Activated CD4-positive, alpha-beta T cell treated with anti-CD3 and anti-CD28 coated beads, Interleukin-2, amount 50 U/mL, for 24 hours (primary cell): ENCODE results near the gene CABP1.
A peak's percentile ranks its signal among the peaks of the same experiment; 100 is the strongest.

Experiments used
- DNase-seq, 2 donors: peaks; one replicate each; pipeline ENCODE4 v3.0.0-alpha.2; 2020; ENCODE audit warnings: low read depth in 1 of 2, low spot score in 1 of 2

CABP1 gene

GRCh38 chr12:120630104-120630892, 10.1 kb upstream of the CABP1 start:
- DNase-seq: no peak

GRCh38 chr12:120631097-120631496, 9.3 kb upstream of the CABP1 start:
- DNase-seq: no peak

- peak in 1 of 2 donors; percentile 7 for DNase-seq
Observed at GRCh38 chr12:120640861-120641833, 721 bp downstream of the CABP1 start.

GRCh38 chr12:120642121-120642520, 1.7 kb downstream of the CABP1 start:
- no peak for DNase-seq

- no peak for DNase-seq
Observed at GRCh38 chr12:120642826-120643225, 2.4 kb downstream of the CABP1 start.

- no peak for DNase-seq
Observed at GRCh38 chr12:120643574-120643973, 3.1 kb downstream of the CABP1 start.

GRCh38 chr12:120646044-120646443, 5.6 kb downstream of the CABP1 start:
- no peak for DNase-seq

- DNase-seq: no peak
Observed at GRCh38 chr12:120647375-120647755, 6.9 kb downstream of the CABP1 start.

GRCh38 chr12:120649442-120650232, 9.2 kb downstream of the CABP1 start:
- DNase-seq: no peak

- DNase-seq: no peak
Observed at GRCh38 chr12:120650233-120650690, 9.8 kb downstream of the CABP1 start.

GRCh38 chr12:120651821-120652220, 11.4 kb downstream of the CABP1 start:
- DNase-seq: no peak

GRCh38 chr12:120652656-120653435, 12.4 kb downstream of the CABP1 start:
- DNase-seq: no peak

- no peak for DNase-seq
Observed at GRCh38 chr12:120653611-120654010, 13.2 kb downstream of the CABP1 start.

GRCh38 chr12:120654656-120655055, 14.2 kb downstream of the CABP1 start:
- DNase-seq: no peak

- no peak for DNase-seq
Observed at GRCh38 chr12:120656008-120656407, 15.6 kb downstream of the CABP1 start.

GRCh38 chr12:120658286-120659150, 18.1 kb downstream of the CABP1 start:
- DNase-seq: no peak

GRCh38 chr12:120659151-120659525, 18.7 kb downstream of the CABP1 start:
- DNase-seq: no peak

GRCh38 chr12:120661432-120661831, 21.0 kb downstream of the CABP1 start:
- no peak for DNase-seq

- no peak for DNase-seq
Observed at GRCh38 chr12:120662879-120663278, 22.5 kb downstream of the CABP1 start.
